Activated T-cell treated with anti-CD3 and anti-CD28 coated beads for 48 hours (primary cell): Measurements from ENCODE around the gene AKT1.

Experiments used
- DNase-seq: peaks from one replicate; pipeline ENCODE4 v3.0.0-alpha.2; 2020; ENCODE audit warnings: low read depth

Gene AKT1

DNA sequence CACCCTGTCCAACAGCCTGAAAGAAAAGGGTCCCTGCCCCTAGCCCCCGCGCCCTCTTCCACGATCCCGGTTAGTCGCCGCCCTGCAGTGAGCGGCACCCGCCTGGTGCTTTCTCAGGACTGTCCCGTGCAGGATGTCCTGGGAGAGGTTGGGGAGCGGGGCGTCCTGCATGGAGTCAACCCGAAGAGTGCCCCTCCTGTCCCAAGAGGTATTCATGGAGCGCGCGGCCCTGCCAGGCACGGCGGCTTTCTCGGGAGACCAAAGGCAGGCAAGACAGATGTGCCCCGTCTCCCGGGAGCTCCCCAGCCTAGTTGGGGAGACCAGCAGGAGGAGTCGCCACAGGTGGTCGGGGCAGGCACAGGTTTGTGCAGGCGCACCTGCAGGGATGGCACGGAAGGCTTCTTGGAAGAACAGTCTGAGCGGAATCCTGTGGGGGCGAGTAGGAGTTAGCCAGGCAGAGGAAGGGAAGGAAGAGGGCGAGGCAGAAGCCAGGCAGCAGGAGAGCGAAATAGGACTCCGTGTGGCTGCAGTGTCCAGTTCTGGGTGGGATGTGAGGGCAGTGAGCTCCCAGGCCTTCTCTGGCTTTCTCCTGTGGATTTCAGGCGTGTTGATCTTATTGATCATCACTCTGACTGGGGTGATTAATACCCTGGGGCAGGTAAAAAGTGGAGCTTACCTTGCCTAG, 41.9 kb downstream of the AKT1 start:
- DNase-seq = no peak

DNA sequence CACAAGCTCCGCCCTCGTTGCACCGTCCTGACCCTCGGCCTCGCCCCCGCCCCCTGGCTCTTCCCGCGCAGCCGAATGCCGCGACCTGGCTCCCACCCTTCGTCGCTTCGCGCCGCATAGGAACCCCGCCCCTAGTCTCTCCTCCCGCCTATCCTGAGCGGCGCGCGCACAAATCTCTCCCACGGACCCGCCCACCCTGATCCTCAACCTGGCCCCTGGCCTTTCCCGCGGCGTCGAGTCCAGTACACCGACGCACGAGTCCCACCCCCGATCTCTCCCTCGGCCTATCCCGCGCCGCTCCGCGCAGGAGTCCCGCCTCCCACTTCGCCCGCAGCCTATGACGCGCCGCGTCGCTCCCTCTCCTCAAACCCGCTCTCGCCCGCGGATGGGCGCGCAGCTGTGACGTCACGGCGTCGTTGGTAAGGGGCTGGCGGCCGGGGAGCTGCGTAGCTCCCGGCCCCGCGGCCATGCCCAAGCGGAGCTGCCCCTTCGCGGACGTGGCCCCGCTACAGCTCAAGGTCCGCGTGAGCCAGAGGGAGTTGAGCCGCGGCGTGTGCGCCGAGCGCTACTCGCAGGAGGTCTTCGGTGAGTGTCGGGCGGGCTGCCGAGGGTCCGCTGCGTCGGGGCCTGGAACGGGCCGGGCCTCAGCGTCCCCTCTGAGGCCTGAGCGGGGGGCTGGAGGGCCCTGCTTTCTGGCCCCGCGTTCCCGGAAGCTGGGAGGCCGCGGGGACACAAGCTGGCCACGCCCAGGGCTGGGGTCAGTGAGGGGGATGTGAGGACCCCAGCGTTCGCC, 42.6 kb downstream of the AKT1 start, which contains the start of gene SIVA1:
SIVA1 (plus strand) TSS at position 413 of the 793 bp plus-strand sequence; CDS start at position 468, 55 bp downstream.
- DNase-seq = peak; percentile 100

DNA sequence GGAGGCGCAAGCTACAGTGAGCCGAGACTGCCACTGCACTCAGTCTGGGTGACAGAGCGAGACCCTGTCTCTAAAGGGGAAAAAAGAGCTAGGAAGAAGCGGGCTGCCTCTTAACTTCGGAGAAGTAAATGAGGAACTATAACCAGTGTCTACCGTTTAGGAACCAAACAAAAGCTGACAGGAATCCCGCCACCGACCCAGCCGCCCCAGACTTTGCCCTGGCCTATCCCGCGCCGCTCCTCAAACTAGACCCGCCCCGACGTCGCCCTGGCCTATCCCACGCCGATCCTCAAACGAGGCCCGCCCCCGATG, 43.2 kb downstream of the AKT1 start:
- no peak for DNase-seq

DNA sequence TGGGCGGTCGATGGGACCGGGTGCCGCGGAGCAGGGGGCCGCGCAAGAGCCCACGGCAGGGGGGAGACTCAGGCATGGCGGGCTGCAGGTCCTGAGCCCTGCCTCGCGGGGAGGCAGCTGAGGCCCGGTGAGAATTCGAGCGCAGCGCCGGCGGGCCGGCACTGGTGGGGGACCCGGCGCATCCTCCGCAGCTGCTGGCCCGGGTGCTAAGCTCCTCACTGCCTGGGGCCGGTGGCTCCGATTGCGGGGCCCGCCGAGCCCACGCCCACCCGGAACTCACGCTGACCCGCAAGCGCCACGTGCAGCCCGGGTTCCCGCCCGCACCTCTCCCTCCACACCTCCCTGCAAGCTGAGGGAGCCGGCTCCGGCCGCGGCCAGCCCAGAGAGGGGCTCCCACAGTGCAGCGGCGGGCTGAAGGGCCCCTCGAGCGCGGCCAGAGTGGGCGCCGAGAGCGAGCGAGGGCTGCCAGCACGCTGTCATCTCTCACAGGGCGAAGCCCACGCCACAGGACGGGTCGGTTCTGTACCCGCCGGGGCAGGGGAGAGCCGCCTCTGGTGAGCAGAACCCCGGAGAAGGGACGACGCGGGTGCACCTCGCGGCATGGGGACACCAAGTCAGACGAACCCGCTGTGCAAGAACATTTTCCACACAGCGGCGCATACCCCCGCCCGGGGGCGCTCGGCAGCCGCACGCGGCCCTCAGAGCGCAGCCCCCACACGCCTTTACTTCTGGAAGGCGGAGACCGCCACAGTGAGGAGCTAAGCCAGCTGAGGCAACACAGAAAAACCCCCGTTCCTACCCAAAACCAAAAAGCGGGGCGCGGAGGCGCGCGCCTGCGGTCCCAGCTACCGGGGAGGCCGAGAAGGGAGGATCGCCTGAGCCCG, 43.8 kb downstream of the AKT1 start:
- DNase-seq = no peak

DNA sequence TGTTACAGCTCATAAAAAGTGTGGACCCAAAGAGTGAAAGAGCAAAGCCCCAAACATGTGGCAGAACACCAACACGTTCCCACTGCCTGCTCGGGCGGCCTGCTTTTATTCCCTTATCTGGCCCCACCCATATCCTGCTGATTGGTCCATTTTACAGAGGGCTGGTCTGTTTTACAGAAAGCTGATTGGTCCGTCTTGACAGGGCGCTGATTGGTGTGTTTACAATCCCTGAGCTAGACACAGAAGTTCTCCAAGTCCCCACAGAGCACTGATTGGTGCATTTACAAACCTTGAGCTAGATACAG, 44.8 kb downstream of the AKT1 start:
- DNase-seq = peak; percentile 25

DNA sequence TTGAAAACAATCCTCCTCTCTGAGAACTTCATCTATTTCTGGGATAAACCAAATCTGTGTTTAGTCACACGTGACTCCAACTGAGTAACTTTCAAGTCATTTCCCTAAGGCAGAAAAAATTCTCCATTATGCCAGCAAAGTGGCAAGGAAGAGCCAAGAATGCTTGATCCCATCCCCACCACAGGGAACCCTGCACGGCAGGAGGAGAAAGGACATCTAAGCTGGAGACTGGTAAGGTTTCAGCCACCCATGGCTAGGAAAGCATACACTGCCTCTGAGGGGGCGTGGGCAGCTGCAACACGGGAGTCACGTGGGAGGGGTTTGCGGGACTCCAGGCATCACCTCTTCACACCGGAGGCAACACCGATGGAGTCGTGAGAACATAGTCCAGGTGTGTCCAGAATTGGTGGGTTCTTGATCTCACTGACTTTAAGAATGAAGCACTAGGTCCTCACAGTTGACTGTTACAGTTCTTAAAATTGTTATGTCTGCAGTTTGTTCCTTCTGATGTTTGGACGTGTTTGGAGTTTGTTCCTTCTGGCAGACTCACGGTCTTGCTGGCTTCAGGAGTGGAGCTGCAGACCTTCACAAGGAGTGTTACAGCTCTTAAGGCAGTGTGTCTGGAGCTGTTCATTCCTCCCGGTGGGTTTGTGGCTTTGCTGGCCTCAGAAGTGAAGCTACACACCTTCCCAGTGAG, 45.3 kb downstream of the AKT1 start:
- DNase-seq = no peak

DNA sequence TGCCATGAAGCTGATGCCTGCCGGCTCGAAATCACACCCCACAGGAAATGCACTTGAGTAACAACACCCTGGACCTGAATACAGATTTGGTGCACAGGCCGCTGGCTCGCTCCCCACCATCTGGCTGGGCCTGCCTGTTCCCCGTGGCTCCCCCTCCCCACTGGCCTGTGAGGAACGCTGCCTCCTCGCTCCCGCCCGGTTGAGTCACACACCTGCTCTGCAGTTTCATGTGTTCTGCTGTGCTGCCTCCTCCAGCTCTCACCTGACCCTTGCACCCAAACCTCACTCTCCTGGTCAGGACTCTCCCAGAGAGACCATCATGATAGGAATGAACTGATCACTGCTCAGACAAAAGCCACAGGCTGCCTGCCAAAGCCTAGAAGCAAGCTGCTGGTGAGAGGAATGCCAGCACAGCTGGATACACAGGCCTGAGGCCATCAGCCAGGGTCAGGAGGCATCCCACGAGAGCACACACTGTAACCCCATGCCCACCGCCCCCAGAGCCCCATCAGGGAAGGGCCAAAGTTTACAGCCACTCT, 46.4 kb downstream of the AKT1 start:
- no peak for DNase-seq

DNA sequence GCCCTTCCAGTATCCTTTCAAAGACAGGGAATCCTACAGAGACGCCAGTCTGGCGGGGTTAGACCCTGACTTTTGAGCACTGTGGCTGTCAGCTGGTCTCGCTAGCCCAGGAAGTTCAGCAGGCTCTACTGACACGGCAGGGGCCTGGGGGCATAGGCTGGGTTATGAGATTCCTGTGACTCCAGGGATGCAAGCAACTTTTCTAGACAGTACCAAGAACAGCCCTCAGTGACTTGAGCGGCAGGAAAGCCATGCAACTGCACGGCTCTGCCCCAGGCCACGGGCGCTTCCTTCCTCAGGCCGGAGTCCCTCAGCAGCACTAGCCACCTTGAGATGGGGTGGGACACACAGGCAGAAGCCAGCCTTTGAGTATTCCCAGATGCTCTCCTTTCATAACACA, 47.7 kb downstream of the AKT1 start:
- no peak for DNase-seq

DNA sequence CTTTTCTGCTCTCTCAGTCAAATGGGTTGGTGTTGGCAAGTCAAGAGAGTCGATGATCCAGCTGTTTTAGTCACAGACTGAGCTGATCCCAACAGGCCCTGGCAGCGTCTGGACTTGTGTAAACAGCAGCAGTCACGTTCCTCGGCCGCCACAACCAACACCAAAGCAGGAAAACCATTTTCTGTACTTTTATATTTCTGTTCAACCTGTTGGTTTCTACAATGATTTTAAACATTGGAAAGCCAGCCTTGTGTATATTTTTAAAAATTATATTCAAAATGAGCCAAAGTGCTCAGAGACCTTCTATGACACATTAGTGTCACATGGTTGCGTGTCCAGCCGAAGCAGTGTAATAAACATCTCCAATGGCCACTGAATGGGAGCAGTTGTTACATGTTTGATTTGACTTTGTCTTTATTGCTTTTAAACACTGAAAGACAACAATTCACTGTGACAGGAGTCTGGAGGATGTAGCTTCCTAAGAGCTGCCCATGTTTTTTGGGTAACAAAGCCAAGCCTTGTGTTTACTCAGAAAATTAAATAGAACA, 48.5 kb downstream of the AKT1 start:
- DNase-seq = no peak

DNA sequence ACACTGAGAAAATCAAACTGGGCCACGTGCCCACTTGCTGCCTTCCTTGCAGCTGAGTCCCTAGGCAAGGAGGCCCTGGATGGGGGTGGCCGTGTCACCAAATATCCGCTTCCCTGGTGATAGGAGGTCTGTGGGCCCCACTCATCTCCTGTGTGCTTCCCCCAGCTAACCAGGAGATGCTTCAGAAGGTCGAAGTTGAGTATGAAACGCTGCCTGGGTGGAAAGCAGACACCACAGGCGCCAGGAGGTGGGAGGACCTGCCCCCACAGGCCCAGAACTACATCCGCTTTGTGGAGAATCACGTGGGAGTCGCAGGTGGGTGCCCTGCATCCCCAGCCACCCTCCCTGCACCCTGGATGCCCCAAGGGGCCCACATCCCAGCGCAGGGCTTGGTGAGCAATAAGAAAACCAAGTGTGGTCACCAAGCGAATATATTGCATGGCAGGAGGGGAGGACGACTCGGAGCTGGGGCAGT, 49.4 kb downstream of the AKT1 start:
- no peak for DNase-seq

DNA sequence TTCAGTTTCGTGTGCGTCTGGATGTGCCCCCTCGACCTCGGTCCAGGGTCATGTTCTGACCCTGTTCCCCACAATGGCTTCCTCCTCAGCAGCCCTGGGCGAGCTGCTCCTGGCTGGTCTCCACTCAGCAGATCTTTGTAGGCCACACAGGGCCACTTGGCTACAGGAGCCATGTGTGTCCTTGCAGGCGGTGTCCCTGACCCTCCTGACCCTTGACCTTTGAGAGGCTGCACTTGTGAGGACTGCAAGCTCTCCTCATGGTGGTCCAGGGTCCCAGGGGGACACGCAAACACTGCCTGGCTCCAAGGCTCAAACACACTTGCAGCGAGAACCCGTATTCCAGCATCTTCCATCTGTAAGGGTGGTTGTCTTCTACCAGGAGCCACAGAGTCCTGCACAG, 50.1 kb downstream of the AKT1 start:
- DNase-seq = no peak

DNA sequence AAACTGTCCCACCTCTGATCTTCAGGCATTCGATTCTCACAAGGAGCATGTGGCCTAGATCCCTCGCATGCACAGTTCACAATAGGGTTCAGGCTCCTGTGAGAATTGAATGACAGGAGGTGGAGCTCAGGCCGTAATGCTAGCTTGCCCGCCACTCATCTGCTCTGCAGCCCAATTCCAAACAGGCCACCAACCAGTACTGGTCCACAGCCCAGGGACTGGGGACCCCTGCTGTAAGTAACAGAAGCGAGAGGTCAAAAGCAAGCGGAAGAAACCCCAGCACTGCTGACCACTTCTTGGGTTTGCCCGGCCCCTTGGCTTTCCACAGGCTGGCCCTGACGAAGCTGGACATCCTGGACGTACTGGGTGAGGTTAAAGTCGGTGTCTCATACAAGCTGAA, 51.1 kb downstream of the AKT1 start:
- no peak for DNase-seq

DNA sequence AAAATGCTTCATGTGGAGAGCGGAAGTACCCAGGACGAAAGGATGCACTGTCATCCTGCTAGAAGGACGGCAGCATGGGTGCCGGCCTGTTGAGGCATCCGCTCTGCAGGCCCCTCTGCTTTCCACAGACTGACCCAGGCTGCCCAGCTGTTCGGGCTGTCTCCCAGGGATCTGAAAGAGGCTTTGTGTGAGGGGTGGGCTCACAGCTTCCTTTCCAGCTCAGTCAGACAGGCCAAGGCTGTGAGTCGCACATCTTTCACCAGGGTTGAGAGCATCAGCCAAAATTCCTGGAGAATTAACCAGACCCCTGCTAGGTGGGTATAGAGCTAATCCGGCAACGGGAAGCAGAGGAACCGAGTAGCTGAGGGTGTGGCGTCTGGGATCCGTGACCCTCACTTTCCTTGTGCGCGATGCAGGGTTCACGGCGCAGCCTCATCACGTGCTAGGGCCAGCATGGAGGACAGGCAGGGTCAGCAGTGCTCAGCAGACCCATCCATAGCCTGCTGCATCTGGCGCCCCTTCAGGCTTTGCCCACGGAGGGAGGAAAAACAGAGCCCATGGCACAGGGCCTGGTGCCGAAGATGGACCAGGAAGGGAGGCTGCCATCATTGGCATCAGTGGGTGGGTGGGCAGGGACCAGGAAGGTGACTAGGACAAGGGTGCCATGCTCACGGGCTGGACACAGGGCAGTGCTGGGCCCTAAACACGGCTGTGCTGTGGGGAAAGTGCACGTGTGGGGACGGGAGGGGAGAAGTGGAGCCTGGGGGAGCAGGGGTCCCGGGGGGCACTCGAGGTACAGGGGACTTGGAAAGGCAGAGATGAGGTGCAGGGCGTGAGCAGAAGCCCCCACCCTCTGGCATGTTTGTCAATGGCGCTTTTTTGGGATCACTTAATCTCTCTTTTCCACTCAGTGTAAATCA, 51.8 kb downstream of the AKT1 start:
- DNase-seq = no peak

DNA sequence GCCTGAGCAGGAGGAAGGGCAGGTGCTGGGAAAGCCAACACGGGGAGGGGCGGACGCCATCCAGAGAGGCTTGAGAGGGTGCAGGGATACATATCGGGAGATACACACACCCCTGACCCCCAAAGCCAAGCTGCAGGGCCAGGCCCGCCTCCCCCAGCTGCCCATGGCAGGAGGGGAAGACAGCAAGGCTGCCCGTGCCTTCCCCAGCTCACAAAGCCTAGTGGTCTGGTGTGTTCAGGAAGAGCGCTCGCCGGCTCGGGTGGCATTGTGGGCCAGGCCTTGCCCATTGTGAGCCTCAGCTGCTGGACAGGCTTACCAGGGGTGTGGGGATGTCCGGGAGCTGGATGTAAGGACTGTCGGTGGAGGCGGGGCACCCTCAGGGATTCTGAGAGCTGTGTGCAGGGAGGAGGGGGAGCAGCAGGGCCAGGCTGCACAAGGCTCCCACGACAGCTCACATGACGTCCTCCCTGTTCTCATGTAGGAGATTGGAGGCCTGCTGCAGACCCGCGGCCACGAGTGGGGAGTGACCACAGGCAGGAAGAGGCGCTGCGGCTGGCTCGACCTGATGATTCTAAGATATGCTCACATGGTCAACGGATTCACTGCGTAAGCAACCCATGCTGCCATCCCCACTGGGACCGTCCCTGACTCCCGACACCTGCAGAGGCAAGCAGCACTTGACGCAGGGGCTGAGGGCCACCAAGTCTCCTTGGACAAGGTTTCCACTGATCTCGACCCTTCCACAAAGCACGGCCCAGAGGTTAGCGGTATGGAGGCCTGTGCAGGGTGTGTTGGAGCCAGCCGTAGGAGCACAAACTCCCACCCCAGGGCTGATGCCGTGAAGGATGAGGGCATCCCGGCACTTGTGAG, 52.7 kb downstream of the AKT1 start:
- no peak for DNase-seq

DNA sequence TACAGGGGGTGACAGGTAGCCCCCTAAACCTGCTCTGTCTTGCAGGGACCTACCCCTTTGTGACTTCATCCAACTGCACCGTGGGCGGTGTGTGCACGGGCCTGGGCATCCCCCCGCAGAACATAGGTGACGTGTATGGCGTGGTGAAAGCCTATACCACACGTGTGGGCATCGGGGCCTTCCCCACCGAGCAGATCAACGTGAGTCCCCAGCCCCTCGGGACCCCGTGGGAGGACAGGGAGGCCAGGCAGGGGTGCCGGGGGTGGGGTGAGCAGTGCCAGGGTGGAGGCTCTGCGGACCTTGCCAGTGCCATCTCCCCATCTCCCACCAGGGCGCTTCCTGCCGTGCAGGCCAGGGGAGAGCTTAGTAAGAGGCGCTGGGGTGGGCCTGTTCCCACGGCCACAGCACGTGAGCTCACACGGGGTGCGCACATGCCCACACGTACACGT, 53.7 kb downstream of the AKT1 start:
- no peak for DNase-seq

DNA sequence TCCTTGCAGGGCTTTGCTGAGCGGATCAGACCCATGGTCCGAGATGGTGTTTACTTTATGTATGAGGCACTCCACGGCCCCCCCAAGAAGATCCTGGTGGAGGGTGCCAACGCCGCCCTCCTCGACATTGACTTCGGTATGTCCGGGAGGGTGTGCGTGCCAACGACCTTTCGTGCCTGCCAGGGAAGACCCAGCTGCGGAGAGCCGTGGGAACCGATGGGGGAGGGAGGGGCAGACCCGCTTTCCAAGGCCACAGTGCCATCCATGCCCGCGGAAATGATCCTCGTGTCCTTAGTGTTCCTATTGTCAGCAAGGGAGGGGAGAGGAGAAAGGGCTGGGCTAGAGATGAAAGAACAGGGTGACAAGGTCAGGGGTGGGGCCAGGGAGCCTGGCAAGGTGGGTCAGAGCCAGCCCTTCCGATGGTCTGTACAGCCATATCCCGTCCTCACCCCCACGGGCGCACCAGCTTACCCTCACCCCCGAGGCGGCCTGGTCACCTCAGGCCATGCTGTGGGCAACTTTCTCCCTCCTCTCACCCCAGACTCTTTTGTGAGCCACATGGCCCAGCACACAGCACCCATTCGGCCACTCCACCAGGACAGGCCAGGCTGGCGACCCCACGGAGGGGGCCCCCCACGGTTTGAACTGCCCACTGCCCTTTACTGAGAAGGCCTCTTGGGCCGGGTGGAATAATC, 54.3 kb downstream of the AKT1 start:
- DNase-seq = no peak

DNA sequence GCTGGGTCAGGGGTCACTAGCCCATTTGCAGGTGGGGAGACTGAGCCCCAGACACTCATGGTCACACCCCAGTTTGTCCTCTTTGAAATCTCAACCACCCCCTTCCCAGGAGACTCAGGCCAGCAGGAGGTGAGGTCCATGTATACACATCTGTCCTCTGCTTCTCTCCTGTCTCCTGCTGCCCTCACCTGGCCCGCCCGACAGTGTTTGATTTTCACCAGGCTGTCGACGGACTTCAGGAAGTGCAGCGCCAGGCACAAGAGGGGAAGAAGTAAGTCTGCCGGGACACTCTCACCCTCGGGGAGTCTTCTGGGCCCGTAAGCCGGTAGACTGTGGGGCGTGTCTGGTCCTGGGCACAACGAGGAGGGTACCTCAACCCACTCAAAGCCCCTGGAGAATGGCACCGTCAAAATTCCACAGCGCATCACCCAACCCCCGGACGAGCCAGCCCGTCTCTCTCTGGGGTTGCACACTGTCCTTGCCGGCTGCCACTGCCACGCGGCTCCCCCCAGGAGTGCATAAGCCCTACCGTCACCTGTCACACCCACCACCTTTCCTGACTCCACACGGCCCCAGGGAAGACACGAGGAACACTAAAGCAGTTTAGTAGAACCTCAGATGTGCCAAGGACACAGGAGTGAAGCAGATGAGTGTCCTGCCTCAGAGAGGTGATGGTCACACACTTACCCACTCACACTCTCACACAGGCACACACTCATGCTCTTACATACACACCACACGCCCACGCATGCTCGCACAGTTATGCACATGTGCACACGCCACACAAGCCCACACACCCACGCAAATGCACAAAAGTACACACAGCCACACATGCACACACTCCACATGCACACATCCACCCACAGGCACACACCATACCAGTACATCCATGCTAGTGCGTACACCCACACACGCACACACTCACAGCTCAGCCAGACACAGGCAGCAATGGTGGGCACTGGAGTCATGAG, 55.7 kb downstream of the AKT1 start:
- no peak for DNase-seq

DNA sequence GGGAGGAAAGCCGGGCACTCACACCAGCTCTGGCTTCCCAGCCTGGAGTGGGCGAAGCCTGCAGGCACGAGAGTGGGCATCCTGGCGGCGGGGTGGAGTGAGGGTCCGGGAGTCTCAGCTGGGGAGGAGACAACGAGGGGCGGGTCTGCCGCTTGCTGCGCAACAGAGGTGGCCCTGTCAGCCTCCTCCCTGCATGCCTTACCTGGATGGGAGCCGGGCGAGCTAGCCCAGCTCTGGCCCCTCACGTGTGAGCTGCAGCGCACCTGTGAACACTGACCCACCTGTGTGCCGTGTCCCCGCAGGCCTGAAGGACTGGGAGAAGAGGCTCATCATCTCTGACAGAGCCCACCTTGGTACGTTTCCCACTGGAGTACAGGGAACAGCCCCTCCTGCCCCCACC, 56.5 kb downstream of the AKT1 start:
- DNase-seq = no peak
